H1 (cell line): ENCODE data around the gene CCDC63.

Experiments
- CTCF ChIP-seq, 3 experiments: IDR thresholded peaks; 1 replicate in 2 of 3; 2 replicates in 1 of 3; pipeline versions ENCODE4 v1.5.1 to v1.6.1; 2011; ENCODE audit warnings: low read length in 3 of 3, mild to moderate bottlenecking in 3 of 3, inconsistent platforms in 2 of 3, low read depth in 1 of 3, moderate library complexity in 1 of 3; ENCODE audit not compliant: insufficient read depth in 1 of 3; ENCODE audit errors: control extremely low read depth in 1 of 3
- POLR2A ChIP-seq, 2 experiments: IDR thresholded peaks; 1 replicate in 1 of 2; 2 replicates in 1 of 2; pipeline ENCODE4 v1.6.1; 2011; ENCODE audit warnings: low read depth in 2 of 2, low read length in 2 of 2, mild to moderate bottlenecking in 2 of 2; ENCODE audit errors: control extremely low read depth in 1 of 2
- SRF ChIP-seq: IDR thresholded peaks from 2 replicates; pipeline ENCODE4 v1.6.1; 2011; ENCODE audit warnings: mild to moderate bottlenecking, low read depth, low read length, moderate library complexity
- USF2 ChIP-seq: IDR thresholded peaks from 2 replicates; pipeline ENCODE4 v1.6.1; 2011; ENCODE audit warnings: low read length, improper control_type of control experiment

- TF ChIP-seq CTCF (IDR thresholded peaks at IDR 0.05; ENCODE audit: control extremely low read depth in 1 of 3, insufficient read depth in 1 of 3, low read depth in 1 of 3, low read length in 3 of 3), result no peak
- no peak for TF ChIP-seq POLR2A (IDR thresholded peaks at IDR 0.05; ENCODE audit: control extremely low read depth in 1 of 2, low read depth in 2 of 2, low read length in 2 of 2)
- TF ChIP-seq SRF, result no peak
- no peak for TF ChIP-seq USF2
Measured at GRCh38 chr12:110818511-110818910, 28.3 kb upstream of the CCDC63 start.
